DND-41 (cell line): ENCODE data around the gene PPM1K.

Source experiments
- ATAC-seq: fragments of 200-7000 bp; cut with Tn5 transposase; 3 replicates; pipeline ENCODE4 v1.9.1; 2021; ENCODE audit warnings: low read depth; ENCODE audit not compliant: insufficient read depth
- DNase-seq: peaks from one replicate; pipeline ENCODE4 v3.0.0-alpha.2; 2020
- H2AFZ ChIP-seq: 2 replicates; pipeline ENCODE4 v1.6.0; 2012; ENCODE audit warnings: low read depth, low read length
- H3K27ac ChIP-seq: 2 replicates; pipeline ENCODE4 v1.5.1; 2012; ENCODE audit warnings: low read length, inconsistent platforms
- H3K27me3 ChIP-seq: fragments of 200-600 bp; sonication (generic); 2 replicates; pipeline ENCODE4 v1.6.0; 2012; ENCODE audit warnings: low read length, mild to moderate bottlenecking, inconsistent platforms; ENCODE audit not compliant: insufficient read depth, poor library complexity
- H3K36me3 ChIP-seq: 2 replicates; pipeline ENCODE4 v1.5.1; 2012; ENCODE audit warnings: low read length, inconsistent platforms; ENCODE audit not compliant: insufficient read depth
- H3K4me1 ChIP-seq: 2 replicates; pipeline ENCODE4 v1.5.1; 2012; ENCODE audit warnings: mild to moderate bottlenecking, low read length; ENCODE audit not compliant: insufficient read depth
- H3K4me2 ChIP-seq: 2 replicates; pipeline ENCODE4 v1.6.0; 2012; ENCODE audit warnings: mild to moderate bottlenecking, moderate library complexity, low read length, inconsistent platforms; ENCODE audit not compliant: insufficient read depth
- H3K4me3 ChIP-seq, 2 experiments: fragments of 200-600 bp in 1 of 2; shearing (Covaris generic) in 1 of 2; 2 replicates each; pipeline ENCODE4 v1.5.1; 2012 to 2016; ENCODE audit warnings: inconsistent platforms in 2 of 2, low read length in 2 of 2, mild to moderate bottlenecking in 2 of 2, low read depth in 1 of 2, moderate library complexity in 1 of 2
- H3K79me2 ChIP-seq: 2 replicates; pipeline ENCODE4 v1.6.0; 2012; ENCODE audit warnings: low read length, inconsistent platforms; ENCODE audit not compliant: insufficient read depth
- H3K9ac ChIP-seq: 2 replicates; pipeline ENCODE4 v1.6.0; 2012; ENCODE audit warnings: low read depth, mild to moderate bottlenecking, inconsistent platforms, low read length, moderate library complexity
- H3K9me3 ChIP-seq: 2 replicates; pipeline ENCODE4 v1.5.1; 2012; ENCODE audit warnings: low read length, moderate library complexity, mild to moderate bottlenecking, inconsistent platforms; ENCODE audit not compliant: insufficient read depth, severe bottlenecking
- H4K20me1 ChIP-seq: 2 replicates; pipeline ENCODE4 v1.6.0; 2012; ENCODE audit warnings: low read length; ENCODE audit not compliant: insufficient read depth
- EZH2 ChIP-seq: IDR thresholded peaks from 3 replicates; pipeline ENCODE4 v1.6.1; 2012; ENCODE audit warnings: borderline replicate concordance, low read depth, mild to moderate bottlenecking, moderate library complexity, low read length, inconsistent platforms; ENCODE audit not compliant: severe bottlenecking
- TF ChIP-seq, protein P1 (sequence below): IDR thresholded peaks from 2 replicates; pipeline ENCODE4 v1.5.1; 2012; ENCODE audit warnings: borderline replicate concordance, low read length, moderate library complexity, mild to moderate bottlenecking; ENCODE audit not compliant: poor library complexity, severe bottlenecking; ENCODE audit errors: extremely low read depth

PPM1K gene

GRCh38 chr4:88230461-88230891 is 53.9 kb downstream of the PPM1K start:
- Histone ChIP-seq H3K4me3 (no peak overlapping the region), H3K27ac (no peak overlapping the region)

GRCh38 chr4:88227734-88228133 is 56.6 kb downstream of the PPM1K start:
- Histone ChIP-seq H3K36me3 (no peaks in the 10 kb centered on the region), H3K4me1 (peaks cover 10% of the 10 kb centered on the region), H3K9ac (no peak overlapping the region), H3K4me2 (no peak overlapping the region), H3K27me3 (no peaks in the 10 kb centered on the region), H2AFZ (no peak overlapping the region), H3K79me2 (no peaks in the 10 kb centered on the region), H3K4me3 (no peak overlapping the region), H4K20me1 (no peaks in the 10 kb centered on the region), H3K9me3 (no peaks in the 10 kb centered on the region), H3K27ac (no peak overlapping the region)
- TF ChIP-seq, protein P1, sequence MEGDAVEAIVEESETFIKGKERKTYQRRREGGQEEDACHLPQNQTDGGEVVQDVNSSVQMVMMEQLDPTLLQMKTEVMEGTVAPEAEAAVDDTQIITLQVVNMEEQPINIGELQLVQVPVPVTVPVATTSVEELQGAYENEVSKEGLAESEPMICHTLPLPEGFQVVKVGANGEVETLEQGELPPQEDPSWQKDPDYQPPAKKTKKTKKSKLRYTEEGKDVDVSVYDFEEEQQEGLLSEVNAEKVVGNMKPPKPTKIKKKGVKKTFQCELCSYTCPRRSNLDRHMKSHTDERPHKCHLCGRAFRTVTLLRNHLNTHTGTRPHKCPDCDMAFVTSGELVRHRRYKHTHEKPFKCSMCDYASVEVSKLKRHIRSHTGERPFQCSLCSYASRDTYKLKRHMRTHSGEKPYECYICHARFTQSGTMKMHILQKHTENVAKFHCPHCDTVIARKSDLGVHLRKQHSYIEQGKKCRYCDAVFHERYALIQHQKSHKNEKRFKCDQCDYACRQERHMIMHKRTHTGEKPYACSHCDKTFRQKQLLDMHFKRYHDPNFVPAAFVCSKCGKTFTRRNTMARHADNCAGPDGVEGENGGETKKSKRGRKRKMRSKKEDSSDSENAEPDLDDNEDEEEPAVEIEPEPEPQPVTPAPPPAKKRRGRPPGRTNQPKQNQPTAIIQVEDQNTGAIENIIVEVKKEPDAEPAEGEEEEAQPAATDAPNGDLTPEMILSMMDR, result no peak
- no peak for TF ChIP-seq EZH2
- ATAC-seq, result no peak
- DNase-seq, result no peak

More at GRCh38 chr4:88230461-88230891, 53.9 kb downstream of the PPM1K start:
- H3K79me2 ChIP-seq, result no peaks in the 10 kb centered on the region
- TF ChIP-seq, protein P1, result no peak
- TF ChIP-seq EZH2, result no peak
- no peak overlapping the region for H2AFZ ChIP-seq
- H3K4me2 ChIP-seq, result no peak overlapping the region
- DNase-seq (no peak), ATAC-seq (peak; percentile 58; the same call in 2 of the 3 replicates)
- no peaks in the 10 kb centered on the region for H4K20me1 ChIP-seq
- H3K9me3 ChIP-seq, result no peaks in the 10 kb centered on the region
- H3K27me3 ChIP-seq, result no peaks in the 10 kb centered on the region
- H3K9ac ChIP-seq, result no peak overlapping the region
- no peaks in the 10 kb centered on the region for H3K36me3 ChIP-seq
- peaks cover 10% of the 10 kb centered on the region for H3K4me1 ChIP-seq

GRCh38 chr4:88226143-88226542 is 58.2 kb downstream of the PPM1K start:
- peaks cover 6% of the 10 kb centered on the region for H3K4me1 ChIP-seq

More at GRCh38 chr4:88226143-88226542, 58.2 kb downstream of the PPM1K start:
- TF ChIP-seq, protein P1, result no peak
- TF ChIP-seq EZH2, result no peak
- no peaks in the 10 kb centered on the region for H4K20me1 ChIP-seq
- H3K79me2 ChIP-seq, result no peaks in the 10 kb centered on the region
- no peaks in the 10 kb centered on the region for H3K27me3 ChIP-seq
- H3K4me2 ChIP-seq, result no peak overlapping the region
- ATAC-seq (no peak), DNase-seq (no peak)
- H2AFZ ChIP-seq, result no peak overlapping the region
- no peaks in the 10 kb centered on the region for H3K36me3 ChIP-seq
- H3K4me3 ChIP-seq, result no peak overlapping the region
- H3K9ac ChIP-seq, result no peak overlapping the region
- no peak overlapping the region for H3K27ac ChIP-seq
- peaks cover 2% of the 10 kb centered on the region for H3K9me3 ChIP-seq
